HepG2 (cell line): ENCODE results near the gene TERB2. TPM values are rescaled to one million over a fixed set of nuclear protein-coding genes. Genes with fewer than 3 reads are reported as not detected.

ENCODE experiments used
- ESRRA ChIP-seq: sonication (generic); formaldehyde crosslinking; IDR thresholded peaks from 2 replicates; pipeline ENCODE4 v1.5.1; 2020; ENCODE audit warnings: mild to moderate bottlenecking, low read depth, missing genetic modification reagents
- GRHL1 ChIP-seq: sonication (generic); formaldehyde crosslinking; conservative IDR thresholded peaks from 2 replicates; pipeline ENCODE4 v1.8.0; 2022; ENCODE audit warnings: missing genetic modification reagents
- HNRNPK ChIP-seq: fragments of 200-400 bp; formaldehyde crosslinking; IDR thresholded peaks from 2 replicates; pipeline ENCODE4 v1.6.1; 2018; ENCODE audit warnings: low read length, low read depth, moderate library complexity, mild to moderate bottlenecking; ENCODE audit not compliant: poor library complexity, severe bottlenecking
- MTF2 ChIP-seq: sonication (generic); formaldehyde crosslinking; IDR thresholded peaks from 2 replicates; pipeline ENCODE4 v1.5.0; 2020; ENCODE audit warnings: missing genetic modification reagents, borderline replicate concordance
- PHB2 ChIP-seq: fragments of 450-650 bp; IDR thresholded peaks from 2 replicates; pipeline ENCODE4 v1.6.1; 2018; ENCODE audit not compliant: partially characterized antibody
- SMARCE1 ChIP-seq: fragments of 450-650 bp; IDR thresholded peaks from 2 replicates; pipeline ENCODE4 v1.6.1; 2017; ENCODE audit warnings: borderline replicate concordance
- THAP9 ChIP-seq: sonication (generic); formaldehyde crosslinking; IDR thresholded peaks from 2 replicates; pipeline ENCODE4; 2020; ENCODE audit warnings: missing genetic modification reagents, mild to moderate bottlenecking, borderline replicate concordance
- TOE1 ChIP-seq: sonication (generic); formaldehyde crosslinking; IDR thresholded peaks from 2 replicates; pipeline ENCODE4 v1.4.0; 2020; ENCODE audit warnings: mild to moderate bottlenecking, missing genetic modification reagents
- ZBTB34 ChIP-seq: sonication (generic); formaldehyde crosslinking; IDR thresholded peaks from 2 replicates; pipeline ENCODE4 v1.8.0; 2022; ENCODE audit warnings: mild to moderate bottlenecking, missing genetic modification reagents
- ZBTB40 ChIP-seq, 2 experiments: fragments of 450-650 bp in 1 of 2; sonication (generic) in 1 of 2; formaldehyde crosslinking in 1 of 2; IDR thresholded peaks; 2 replicates each; pipeline versions ENCODE4 v1.6.1 to v1.8.0; 2016 to 2022; ENCODE audit warnings: antibody characterized with exemption in 1 of 2, mild to moderate bottlenecking in 1 of 2, missing genetic modification reagents in 1 of 2
- ZNF317 ChIP-seq: sonication (generic); formaldehyde crosslinking; IDR thresholded peaks from 2 replicates; pipeline ENCODE4 v1.5.0; 2020; ENCODE audit warnings: mild to moderate bottlenecking, missing genetic modification reagents
- ZSCAN25 ChIP-seq: sonication (generic); formaldehyde crosslinking; IDR thresholded peaks from 2 replicates; pipeline ENCODE4 v1.8.0; 2022; ENCODE audit warnings: mild to moderate bottlenecking, missing genetic modification reagents
- polyA plus RNA-seq, 8 experiments: library from polyadenylated mRNA; depleted of rRNA in 3 of 8; stranded (reverse) in 7 of 8; unstranded in 1 of 8; fragments of >200 nt; fragmentation: Illumina TruSeq in 4 of 8; extraction: Trizol in 4 of 8; gene quantifications; 2 replicates each; pipeline versions ENCODE4 v1.2.1 to v1.2.3, GENCODE V29; 2011 to 2016; ENCODE audit warnings: low read depth in 4 of 8, missing spikeins in 1 of 8, mixed read lengths in 1 of 8; ENCODE audit not compliant: insufficient read depth in 1 of 8
- total RNA-seq, 5 experiments: library from RNA; depleted of rRNA; stranded (reverse); fragments of >200 nt; fragmentation: Illumina TruSeq; extraction: Trizol; gene quantifications; 2 replicates each; pipeline ENCODE4 v1.2.3, GENCODE V29; 2016; ENCODE audit warnings: low read depth in 1 of 5

TERB2 gene
- total and polyA plus RNA-seq, 2 of the 13 experiments (the other 11 are each of a cell fraction or from before 2014, with no cell fraction given), result not detected

GRCh38 chr15:45022871-45023658 is 66.6 kb downstream of the TERB2 start, which contains the start of gene SORD (continued):
- TF ChIP-seq ZBTB34 (CRISPR knock-in tag) (0 out of 2 replicates have a peak, but pooled peaks have one; percentile 44), SMARCE1 (no peak), TOE1 (CRISPR knock-in tag) (no peak), THAP9 (CRISPR knock-in tag) (peak; percentile 76), ESRRA (CRISPR knock-in tag) (peak; percentile 60; the same call in 1 of the 2 replicates), PHB2 (no peak), ZSCAN25 (CRISPR knock-in tag) (peak; percentile 67; the same call in 1 of the 2 replicates), GRHL1 (no peak), HNRNPK (no peak), ZNF317 (CRISPR knock-in tag) (0 out of 2 replicates have a peak, but pooled peaks have one; percentile 7), ZBTB40 (IDR thresholded peaks at IDR 0.05) (no peak), ZBTB40 (CRISPR knock-in tag; IDR thresholded peaks at IDR 0.05) (peak; percentile 88; the same call in 1 of the 2 replicates), MTF2 (CRISPR knock-in tag) (no peak)
